GM23338 (cell line): Measurements from ENCODE around the gene MED14. TPM values are rescaled to one million over a fixed set of nuclear protein-coding genes. Genes with fewer than 3 reads are reported as not detected.

ENCODE experiments used
- ATAC-seq: fragments of 200-7000 bp; cut with Tn5 transposase; 3 replicates; pipeline ENCODE4 v1.9.1; 2020
- DNase-seq: peaks from one replicate; pipeline ENCODE4 v3.0.0-alpha.2; 2015; ENCODE audit warnings: low spot score
- H2AFZ ChIP-seq: fragments of 200-600 bp; sonication (generic); 2 replicates; pipeline ENCODE4 v1.8.0; 2016; ENCODE audit warnings: antibody characterized with exemption, mild to moderate bottlenecking, moderate library complexity
- H3F3A ChIP-seq: fragments of 200-600 bp; sonication (generic); replicated peaks from 2 replicates; pipeline ENCODE4 v1.8.0; 2017; ENCODE audit warnings: antibody characterized with exemption, mixed run types, low read depth
- H3K27ac ChIP-seq: fragments of 200-600 bp; sonication (generic); 2 replicates; pipeline ENCODE4 v1.6.1; 2016; ENCODE audit warnings: low read depth
- H3K27me3 ChIP-seq: fragments of 200-600 bp; sonication (generic); 2 replicates; pipeline ENCODE4 v1.8.0; 2016; ENCODE audit warnings: mild to moderate bottlenecking, mixed run types, moderate library complexity; ENCODE audit not compliant: insufficient read depth
- H3K36me3 ChIP-seq: fragments of 200-600 bp; sonication (generic); 2 replicates; pipeline ENCODE4 v1.8.0; 2016; ENCODE audit warnings: mild to moderate bottlenecking; ENCODE audit not compliant: insufficient read depth
- H3K4me1 ChIP-seq: fragments of 200-600 bp; sonication (generic); 2 replicates; pipeline ENCODE4 v1.8.0; 2016; ENCODE audit warnings: mild to moderate bottlenecking, moderate library complexity; ENCODE audit not compliant: insufficient read depth
- H3K4me2 ChIP-seq: fragments of 200-600 bp; sonication (generic); 2 replicates; pipeline ENCODE4 v1.7.1; 2017; ENCODE audit warnings: mixed run types
- H3K4me3 ChIP-seq: fragments of 200-600 bp; sonication (generic); 2 replicates; pipeline ENCODE4 v1.6.1; 2016; ENCODE audit warnings: mixed run types
- H3K79me2 ChIP-seq: fragments of 200-600 bp; sonication (generic); replicated peaks from 2 replicates; pipeline ENCODE4 v1.8.0; 2017; ENCODE audit warnings: mild to moderate bottlenecking; ENCODE audit not compliant: insufficient read depth
- H3K9me2 ChIP-seq: fragments of 200-600 bp; sonication (generic); 2 replicates; pipeline ENCODE4 v1.8.0; 2017; ENCODE audit not compliant: insufficient read depth
- H4K20me1 ChIP-seq: fragments of 200-600 bp; sonication (generic); replicated peaks from 2 replicates; pipeline ENCODE4 v1.8.0; 2017; ENCODE audit warnings: mild to moderate bottlenecking; ENCODE audit not compliant: insufficient read depth
- H3K27ac Mint-ChIP-seq: 2 replicates; pipeline ENCODE4 v1.8.0; 2020; ENCODE audit warnings: inconsistent platforms, mild to moderate bottlenecking, moderate library complexity, mixed read lengths
- H3K27me3 Mint-ChIP-seq: 3 replicates; pipeline ENCODE4 v1.8.0; 2022; ENCODE audit warnings: low read depth, mild to moderate bottlenecking, moderate library complexity, mixed read lengths, inconsistent platforms; ENCODE audit not compliant: insufficient read depth, poor library complexity
- H3K36me3 Mint-ChIP-seq: 3 replicates; pipeline ENCODE4 v1.8.0; 2021; ENCODE audit warnings: low read depth, mild to moderate bottlenecking, inconsistent platforms, moderate library complexity, mixed read lengths
- H3K4me1 Mint-ChIP-seq: 3 replicates; pipeline ENCODE4 v1.8.0; 2020; ENCODE audit warnings: mild to moderate bottlenecking, inconsistent platforms, mixed read lengths
- H3K4me3 Mint-ChIP-seq: 3 replicates; pipeline ENCODE4 v1.8.0; 2021; ENCODE audit warnings: moderate library complexity, mild to moderate bottlenecking, inconsistent platforms, mixed read lengths
- H3K9me3 Mint-ChIP-seq: 3 replicates; pipeline ENCODE4 v1.8.0; 2020; ENCODE audit warnings: moderate library complexity, mild to moderate bottlenecking, inconsistent platforms, mixed read lengths
- CREB1 ChIP-seq: fragments of 250-450 bp; sonication (Bioruptor Pico); IDR thresholded peaks from 2 replicates; pipeline ENCODE4 v1.5.0; 2020; ENCODE audit warnings: low read depth, mild to moderate bottlenecking, moderate library complexity
- CTCF ChIP-seq, 2 experiments: fragments of 200-600 bp in 1 of 2; sonication (generic) in 1 of 2; conservative IDR thresholded peaks; 2 replicates each; pipeline versions ENCODE4 v1.5.1 to v1.6.1; 2016 to 2017; ENCODE audit warnings: antibody characterized with exemption in 2 of 2, low read depth in 2 of 2, mild to moderate bottlenecking in 2 of 2, moderate library complexity in 1 of 2
- ETS1 ChIP-seq: IDR thresholded peaks from 2 replicates; pipeline ENCODE4 v1.6.1; 2016; ENCODE audit warnings: antibody characterized with exemption
- EZH2 ChIP-seq: fragments of 200-600 bp; sonication (generic); IDR thresholded peaks from one replicate; pipeline ENCODE4 v1.8.0; 2017; ENCODE audit warnings: antibody characterized with exemption, mild to moderate bottlenecking, low read depth; ENCODE audit not compliant: unreplicated experiment
- EZH2phosphoT487 ChIP-seq: fragments of 200-600 bp; sonication (generic); IDR thresholded peaks from one replicate; pipeline ENCODE4 v1.8.1; 2018; ENCODE audit warnings: antibody characterized with exemption; ENCODE audit not compliant: unreplicated experiment
- JUNB ChIP-seq: IDR thresholded peaks from one replicate; pipeline ENCODE4 v1.6.1; 2016; ENCODE audit warnings: antibody characterized with exemption; ENCODE audit not compliant: unreplicated experiment
- NANOG ChIP-seq: IDR thresholded peaks from 2 replicates; pipeline ENCODE4 v1.6.1; 2016; ENCODE audit warnings: antibody characterized with exemption, borderline replicate concordance
- POLR2AphosphoS5 ChIP-seq: IDR thresholded peaks from 2 replicates; pipeline ENCODE4 v1.6.1; 2016; ENCODE audit warnings: antibody characterized with exemption, low read depth
- REST ChIP-seq: IDR thresholded peaks from one replicate; pipeline ENCODE4 v1.6.1; 2018; ENCODE audit warnings: antibody characterized with exemption; ENCODE audit not compliant: unreplicated experiment
- STAT1 ChIP-seq: IDR thresholded peaks from one replicate; pipeline ENCODE4 v1.6.1; 2016; ENCODE audit warnings: antibody characterized with exemption; ENCODE audit not compliant: unreplicated experiment
- ZNF114 ChIP-seq: fragments of 250-450 bp; sonication (Bioruptor Pico); IDR thresholded peaks from 2 replicates; pipeline ENCODE4 v1.5.0; 2020; ENCODE audit warnings: mild to moderate bottlenecking, moderate library complexity
- ZNF331 ChIP-seq: fragments of 250-450 bp; sonication (Bioruptor Pico); IDR thresholded peaks from 2 replicates; pipeline ENCODE4 v1.5.0; 2020; ENCODE audit warnings: low read depth, mild to moderate bottlenecking, moderate library complexity
- long read RNA-seq: library from polyadenylated mRNA; unstranded; transcript quantifications from one replicate; pipeline ENCODE4 v2.0.0, GENCODE V29; 2020; ENCODE audit not compliant: unreplicated experiment
- polyA plus RNA-seq: library from polyadenylated mRNA; unstranded; fragments of >200 nt; fragmentation: Nextera tagmentation; extraction: Ambion mirVana; gene quantifications from 2 replicates; pipeline ENCODE4 v1.2.1, GENCODE V29; 2016
- total RNA-seq: library from RNA; depleted of rRNA; stranded (reverse); fragments of >200 nt; shearing (Covaris generic); gene quantifications from 2 replicates; pipeline ENCODE4 v1.2.3, GENCODE V29; 2014; rRNA removed
- TF ChIP-seq, protein P1 (sequence below): fragments of 250-450 bp; sonication (Bioruptor Pico); IDR thresholded peaks from 2 replicates; pipeline ENCODE4 v1.5.0; 2020; ENCODE audit warnings: mild to moderate bottlenecking, moderate library complexity

The MED14 gene
- total RNA-seq (99.3 and 110 TPM in 2 replicates), polyA plus RNA-seq (28.9 and 29.8 TPM in 2 replicates)
- long read RNA-seq, partial matches to known transcripts: 2 of 3 reads
- long read RNA-seq, other reads (novel, unspliced or antisense): 0 of 3 reads

DNA sequence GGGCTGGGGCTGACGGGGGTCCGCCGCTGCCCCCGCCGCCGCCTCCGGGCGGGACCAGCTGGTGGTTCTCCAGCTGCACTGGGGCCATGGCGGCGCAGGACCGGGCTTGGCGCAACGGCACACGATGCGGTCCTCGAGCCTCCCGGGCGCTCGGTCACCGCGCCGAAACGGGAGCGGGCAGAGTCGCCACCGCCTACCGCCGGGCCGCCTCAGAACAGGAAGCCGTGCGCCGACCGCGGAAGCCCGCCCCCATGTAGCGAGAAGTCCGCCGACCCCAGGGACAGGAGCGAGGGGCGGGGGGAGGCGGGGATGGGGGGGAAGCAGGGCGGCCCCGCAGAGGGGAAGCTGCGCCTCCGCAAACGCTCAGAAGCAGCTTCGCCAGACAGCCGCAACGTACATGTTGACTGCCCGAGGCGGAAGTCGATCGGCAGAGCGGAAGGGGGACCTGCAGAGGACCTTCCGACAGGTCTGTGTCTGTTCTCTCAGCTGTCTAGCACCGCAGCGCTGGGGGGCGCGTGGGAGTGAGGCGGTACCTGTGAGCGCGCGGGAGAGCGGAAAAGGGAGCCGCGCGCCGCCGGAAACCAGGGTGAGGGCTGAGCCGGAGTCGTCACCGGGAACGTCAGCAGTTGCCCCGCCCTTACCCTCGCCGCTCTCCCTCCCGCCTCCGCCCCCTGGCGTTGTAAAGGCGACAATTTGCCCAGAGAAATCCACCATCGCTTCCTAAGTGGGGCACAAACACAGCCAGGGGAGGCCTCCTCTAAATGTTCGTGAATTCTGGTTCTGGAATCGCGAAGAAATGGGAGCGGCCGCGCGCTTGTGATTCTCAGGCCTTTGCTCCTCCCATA, at the start of gene MED14:
Gene MED14 (minus strand): TSS at position 218 of the 845 bp plus-strand sequence. CDS start 130 bp downstream, at position 88.
- peaks cover 5% of the 10 kb centered on the region for H3K27me3 Mint-ChIP-seq
- H3K27ac ChIP-seq: peak within 1 kb of the TSS; percentile 91

More for the DNA sequence above, at the start of gene MED14:
- H3K9me2 ChIP-seq: no peaks in the 10 kb centered on the region
- no peaks in the 10 kb centered on the region for H3K27me3 ChIP-seq
- no peaks in the 10 kb centered on the region; the same call in 1 of the 2 replicates for H4K20me1 ChIP-seq
- peaks cover 12% of the 10 kb centered on the region for H3K4me1 ChIP-seq
- DNase-seq: peak; percentile 85
- peaks cover 44% of the 10 kb centered on the region for H3K79me2 ChIP-seq
- peaks cover 18% of the 10 kb centered on the region for H3K36me3 Mint-ChIP-seq
- no peaks in the 10 kb centered on the region for H3K9me3 Mint-ChIP-seq
- TF ChIP-seq STAT1 (no peak), EZH2phosphoT487 (no peak), NANOG (no peak), JUNB (no peak), ZNF331 (no peak), ETS1 (no peak), CTCF (conservative IDR thresholded peaks at IDR 0.05; ENCODE audit: low read depth in 2 of 2) (peak; percentile 42 to 55), REST (no peak), ZNF114 (CRISPR knock-in tag) (no peak), POLR2AphosphoS5 (peak; percentile 76), CREB1 (CRISPR knock-in tag) (peak; percentile 87), EZH2 (no peak)
- TF ChIP-seq, protein P1, sequence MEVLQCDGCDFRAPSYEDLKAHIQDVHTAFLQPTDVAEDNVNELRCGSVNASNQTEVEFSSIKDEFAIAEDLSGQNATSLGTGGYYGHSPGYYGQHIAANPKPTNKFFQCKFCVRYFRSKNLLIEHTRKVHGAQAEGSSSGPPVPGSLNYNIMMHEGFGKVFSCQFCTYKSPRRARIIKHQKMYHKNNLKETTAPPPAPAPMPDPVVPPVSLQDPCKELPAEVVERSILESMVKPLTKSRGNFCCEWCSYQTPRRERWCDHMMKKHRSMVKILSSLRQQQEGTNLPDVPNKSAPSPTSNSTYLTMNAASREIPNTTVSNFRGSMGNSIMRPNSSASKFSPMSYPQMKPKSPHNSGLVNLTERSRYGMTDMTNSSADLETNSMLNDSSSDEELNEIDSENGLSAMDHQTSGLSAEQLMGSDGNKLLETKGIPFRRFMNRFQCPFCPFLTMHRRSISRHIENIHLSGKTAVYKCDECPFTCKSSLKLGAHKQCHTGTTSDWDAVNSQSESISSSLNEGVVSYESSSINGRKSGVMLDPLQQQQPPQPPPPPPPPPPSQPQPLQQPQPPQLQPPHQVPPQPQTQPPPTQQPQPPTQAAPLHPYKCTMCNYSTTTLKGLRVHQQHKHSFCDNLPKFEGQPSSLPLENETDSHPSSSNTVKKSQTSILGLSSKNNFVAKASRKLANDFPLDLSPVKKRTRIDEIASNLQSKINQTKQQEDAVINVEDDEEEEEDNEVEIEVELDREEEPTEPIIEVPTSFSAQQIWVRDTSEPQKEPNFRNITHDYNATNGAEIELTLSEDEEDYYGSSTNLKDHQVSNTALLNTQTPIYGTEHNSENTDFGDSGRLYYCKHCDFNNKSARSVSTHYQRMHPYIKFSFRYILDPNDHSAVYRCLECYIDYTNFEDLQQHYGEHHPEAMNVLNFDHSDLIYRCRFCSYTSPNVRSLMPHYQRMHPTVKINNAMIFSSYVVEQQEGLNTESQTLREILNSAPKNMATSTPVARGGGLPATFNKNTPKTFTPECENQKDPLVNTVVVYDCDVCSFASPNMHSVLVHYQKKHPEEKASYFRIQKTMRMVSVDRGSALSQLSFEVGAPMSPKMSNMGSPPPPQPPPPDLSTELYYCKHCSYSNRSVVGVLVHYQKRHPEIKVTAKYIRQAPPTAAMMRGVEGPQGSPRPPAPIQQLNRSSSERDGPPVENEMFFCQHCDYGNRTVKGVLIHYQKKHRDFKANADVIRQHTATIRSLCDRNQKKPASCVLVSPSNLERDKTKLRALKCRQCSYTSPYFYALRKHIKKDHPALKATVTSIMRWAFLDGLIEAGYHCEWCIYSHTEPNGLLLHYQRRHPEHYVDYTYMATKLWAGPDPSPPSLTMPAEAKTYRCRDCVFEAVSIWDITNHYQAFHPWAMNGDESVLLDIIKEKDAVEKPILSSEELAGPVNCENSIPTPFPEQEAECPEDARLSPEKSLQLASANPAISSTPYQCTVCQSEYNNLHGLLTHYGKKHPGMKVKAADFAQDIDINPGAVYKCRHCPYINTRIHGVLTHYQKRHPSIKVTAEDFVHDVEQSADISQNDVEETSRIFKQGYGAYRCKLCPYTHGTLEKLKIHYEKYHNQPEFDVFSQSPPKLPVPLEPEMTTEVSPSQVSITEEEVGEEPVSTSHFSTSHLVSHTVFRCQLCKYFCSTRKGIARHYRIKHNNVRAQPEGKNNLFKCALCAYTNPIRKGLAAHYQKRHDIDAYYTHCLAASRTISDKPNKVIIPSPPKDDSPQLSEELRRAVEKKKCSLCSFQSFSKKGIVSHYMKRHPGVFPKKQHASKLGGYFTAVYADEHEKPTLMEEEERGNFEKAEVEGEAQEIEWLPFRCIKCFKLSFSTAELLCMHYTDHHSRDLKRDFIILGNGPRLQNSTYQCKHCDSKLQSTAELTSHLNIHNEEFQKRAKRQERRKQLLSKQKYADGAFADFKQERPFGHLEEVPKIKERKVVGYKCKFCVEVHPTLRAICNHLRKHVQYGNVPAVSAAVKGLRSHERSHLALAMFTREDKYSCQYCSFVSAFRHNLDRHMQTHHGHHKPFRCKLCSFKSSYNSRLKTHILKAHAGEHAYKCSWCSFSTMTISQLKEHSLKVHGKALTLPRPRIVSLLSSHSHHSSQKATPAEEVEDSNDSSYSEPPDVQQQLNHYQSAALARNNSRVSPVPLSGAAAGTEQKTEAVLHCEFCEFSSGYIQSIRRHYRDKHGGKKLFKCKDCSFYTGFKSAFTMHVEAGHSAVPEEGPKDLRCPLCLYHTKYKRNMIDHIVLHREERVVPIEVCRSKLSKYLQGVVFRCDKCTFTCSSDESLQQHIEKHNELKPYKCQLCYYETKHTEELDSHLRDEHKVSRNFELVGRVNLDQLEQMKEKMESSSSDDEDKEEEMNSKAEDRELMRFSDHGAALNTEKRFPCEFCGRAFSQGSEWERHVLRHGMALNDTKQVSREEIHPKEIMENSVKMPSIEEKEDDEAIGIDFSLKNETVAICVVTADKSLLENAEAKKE (CRISPR knock-in tag): no peak
- H2AFZ ChIP-seq: 0 out of 2 replicates have a peak within 1 kb of the TSS, but pooled peaks have one; percentile 47
- H3K4me3 ChIP-seq: peak within 1 kb of the TSS; percentile 87
- ATAC-seq: peak; percentile 89
- H3K4me1 Mint-ChIP-seq: peaks cover 21% of the 10 kb centered on the region; the same call in 2 of the 3 replicates
- no peaks in the 10 kb centered on the region for H3F3A ChIP-seq
- H3K27ac Mint-ChIP-seq: peak within 1 kb of the TSS; percentile 95
- H3K4me3 Mint-ChIP-seq: peak within 1 kb of the TSS; percentile 90
- H3K4me2 ChIP-seq: peak within 1 kb of the TSS; percentile 86
- no peaks in the 10 kb centered on the region for H3K36me3 ChIP-seq
